K562 (cell line): ENCODE data around the gene ZDHHC18. TPM values are rescaled to one million over a fixed set of nuclear protein-coding genes. Genes with fewer than 3 reads are reported as not detected.

Experiments
- BRF1 ChIP-seq: IDR thresholded peaks from 3 replicates; pipeline ENCODE4 v1.6.1; 2011; ENCODE audit warnings: borderline replicate concordance, mild to moderate bottlenecking; ENCODE audit not compliant: insufficient read length; ENCODE audit errors: extremely low read depth
- GABPB1 ChIP-seq: sonication (generic); formaldehyde crosslinking; IDR thresholded peaks from 2 replicates; pipeline ENCODE4 v1.8.0; 2022; ENCODE audit warnings: mild to moderate bottlenecking, missing genetic modification reagents
- KDM4B ChIP-seq, 2 experiments: fragments of 450-650 bp in 1 of 2; sonication (generic) in 1 of 2; IDR thresholded peaks; 2 replicates each; pipeline ENCODE4 v1.6.1; 2016 to 2017; ENCODE audit warnings: borderline replicate concordance in 2 of 2, antibody characterized with exemption in 1 of 2, low read depth in 1 of 2, mild to moderate bottlenecking in 1 of 2
- L3MBTL2 ChIP-seq: fragments of 450-650 bp; IDR thresholded peaks from 2 replicates; pipeline ENCODE4 v1.6.1; 2016; ENCODE audit warnings: mild to moderate bottlenecking, moderate library complexity
- MGA ChIP-seq: fragments of 450-650 bp; IDR thresholded peaks from 2 replicates; pipeline ENCODE4 v1.6.1; 2016; ENCODE audit warnings: mild to moderate bottlenecking, moderate library complexity
- RB1 ChIP-seq: fragments of 450-650 bp; IDR thresholded peaks from 2 replicates; pipeline ENCODE4 v1.6.1; 2017; ENCODE audit warnings: low read depth, mild to moderate bottlenecking
- SMAD1 ChIP-seq: fragments of 150-350 bp; IDR thresholded peaks from 2 replicates; pipeline ENCODE4 v1.6.1; 2014; ENCODE audit warnings: low read length, low read depth; ENCODE audit not compliant: partially characterized antibody
- SMAD3 ChIP-seq: fragments of 450-650 bp; formaldehyde crosslinking; conservative IDR thresholded peaks from 2 replicates; pipeline ENCODE4 v1.4.0; 2020; ENCODE audit warnings: mild to moderate bottlenecking
- TFAM ChIP-seq: fragments of 250-450 bp; sonication (Bioruptor Pico); conservative IDR thresholded peaks from 2 replicates; pipeline ENCODE4 v1.5.0; 2021; ENCODE audit warnings: mild to moderate bottlenecking, moderate library complexity
- ZFP91 ChIP-seq: sonication (generic); formaldehyde crosslinking; IDR thresholded peaks from 2 replicates; pipeline ENCODE4 v1.8.0; 2022; ENCODE audit warnings: mild to moderate bottlenecking, missing genetic modification reagents
- polyA plus RNA-seq, 8 experiments: library from polyadenylated mRNA; depleted of rRNA in 4 of 8; stranded (reverse) in 5 of 8; unstranded in 3 of 8; fragments of >200 nt; fragmentation: Nextera tagmentation in 2 of 8; fragmentation: Illumina TruSeq in 1 of 8; extraction: Ambion mirVana in 2 of 8; extraction: Trizol in 1 of 8; gene quantifications; 2 replicates each; pipeline versions ENCODE4 v1.2.1 to v1.2.3, GENCODE V29; 2011 to 2014; ENCODE audit warnings: inconsistent platforms in 1 of 8, missing spikeins in 1 of 8
- total RNA-seq, 7 experiments: library from RNA; depleted of rRNA in 6 of 7; stranded (reverse); fragments of >200 nt in 6 of 7; fragmentation: Illumina TruSeq in 2 of 7; extraction: Trizol in 2 of 7; gene quantifications; 2 replicates each; pipeline versions ENCODE4 v1.2.1 to v1.2.3, GENCODE V29; 2011 to 2021; ENCODE audit warnings: low replicate concordance in 1 of 7
- TF ChIP-seq, protein P1 (sequence below): sonication (generic); formaldehyde crosslinking; IDR thresholded peaks from 2 replicates; pipeline ENCODE4 v1.8.0; 2022; ENCODE audit warnings: mild to moderate bottlenecking, missing genetic modification reagents, borderline replicate concordance

Gene ZDHHC18
- total and polyA plus RNA-seq, 9 of the 15 experiments (the other 6 are each of a cell fraction or from before 2014, with no cell fraction given), result 0.42 to 35.6 (median 15.8) TPM

DNA sequence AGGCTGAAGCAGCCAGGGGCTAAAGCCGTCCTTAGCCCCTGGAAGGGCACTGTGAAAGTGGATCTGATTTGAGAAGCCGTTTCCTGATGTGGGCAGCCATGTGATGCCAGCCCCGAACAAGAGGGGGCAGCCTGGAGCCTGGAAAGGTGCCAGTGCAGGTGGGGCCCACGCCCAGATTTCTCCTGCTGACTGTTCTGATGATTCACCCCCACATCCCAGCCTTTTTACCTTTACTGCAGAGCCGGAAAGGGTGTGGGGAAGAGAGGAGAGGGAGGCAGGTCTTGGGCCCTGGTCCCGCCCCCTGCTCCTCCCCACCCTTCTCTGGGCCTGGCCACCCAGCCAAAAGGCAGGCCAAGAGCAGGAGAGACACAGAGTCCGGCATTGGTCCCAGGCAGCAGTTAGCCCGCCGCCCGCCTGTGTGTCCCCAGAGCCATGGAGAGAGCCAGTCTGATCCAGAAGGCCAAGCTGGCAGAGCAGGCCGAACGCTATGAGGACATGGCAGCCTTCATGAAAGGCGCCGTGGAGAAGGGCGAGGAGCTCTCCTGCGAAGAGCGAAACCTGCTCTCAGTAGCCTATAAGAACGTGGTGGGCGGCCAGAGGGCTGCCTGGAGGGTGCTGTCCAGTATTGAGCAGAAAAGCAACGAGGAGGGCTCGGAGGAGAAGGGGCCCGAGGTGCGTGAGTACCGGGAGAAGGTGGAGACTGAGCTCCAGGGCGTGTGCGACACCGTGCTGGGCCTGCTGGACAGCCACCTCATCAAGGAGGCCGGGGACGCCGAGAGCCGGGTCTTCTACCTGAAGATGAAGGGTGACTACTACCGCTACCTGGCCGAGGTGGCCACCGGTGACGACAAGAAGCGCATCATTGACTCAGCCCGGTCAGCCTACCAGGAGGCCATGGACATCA is 36.5 kb downstream of the ZDHHC18 start, which contains the start of gene SFN (continued):
- TF ChIP-seq MGA, result no peak
- TF ChIP-seq, protein P1, sequence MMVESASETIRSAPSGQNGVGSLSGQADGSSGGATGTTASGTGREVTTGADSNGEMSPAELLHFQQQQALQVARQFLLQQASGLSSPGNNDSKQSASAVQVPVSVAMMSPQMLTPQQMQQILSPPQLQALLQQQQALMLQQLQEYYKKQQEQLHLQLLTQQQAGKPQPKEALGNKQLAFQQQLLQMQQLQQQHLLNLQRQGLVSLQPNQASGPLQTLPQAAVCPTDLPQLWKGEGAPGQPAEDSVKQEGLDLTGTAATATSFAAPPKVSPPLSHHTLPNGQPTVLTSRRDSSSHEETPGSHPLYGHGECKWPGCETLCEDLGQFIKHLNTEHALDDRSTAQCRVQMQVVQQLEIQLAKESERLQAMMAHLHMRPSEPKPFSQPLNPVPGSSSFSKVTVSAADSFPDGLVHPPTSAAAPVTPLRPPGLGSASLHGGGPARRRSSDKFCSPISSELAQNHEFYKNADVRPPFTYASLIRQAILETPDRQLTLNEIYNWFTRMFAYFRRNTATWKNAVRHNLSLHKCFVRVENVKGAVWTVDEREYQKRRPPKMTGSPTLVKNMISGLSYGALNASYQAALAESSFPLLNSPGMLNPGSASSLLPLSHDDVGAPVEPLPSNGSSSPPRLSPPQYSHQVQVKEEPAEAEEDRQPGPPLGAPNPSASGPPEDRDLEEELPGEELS, result no peak
- no peak for TF ChIP-seq TFAM (CRISPR knock-in tag)
- TF ChIP-seq GABPB1 (CRISPR knock-in tag), result peak; percentile 21; the same call in 1 of the 2 replicates
- TF ChIP-seq RB1, result no peak
- TF ChIP-seq ZFP91 (CRISPR knock-in tag), result no peak
- no peak for TF ChIP-seq KDM4B (IDR thresholded peaks at IDR 0.05; ENCODE audit: borderline replicate concordance in 2 of 2, low read depth in 1 of 2)
- TF ChIP-seq BRF1, result no peak
- TF ChIP-seq L3MBTL2, result no peak
- peak; percentile 79 for TF ChIP-seq SMAD1
- TF ChIP-seq SMAD3, result no peak
